Measurements from ENCODE around the gene UNG. TPM values are rescaled to one million over a fixed set of nuclear protein-coding genes. Genes with fewer than 3 reads are reported as not detected.

UNG gene
- polyA plus RNA-seq, 1 donor from 2014 or later, result 38.4 TPM

DNA sequence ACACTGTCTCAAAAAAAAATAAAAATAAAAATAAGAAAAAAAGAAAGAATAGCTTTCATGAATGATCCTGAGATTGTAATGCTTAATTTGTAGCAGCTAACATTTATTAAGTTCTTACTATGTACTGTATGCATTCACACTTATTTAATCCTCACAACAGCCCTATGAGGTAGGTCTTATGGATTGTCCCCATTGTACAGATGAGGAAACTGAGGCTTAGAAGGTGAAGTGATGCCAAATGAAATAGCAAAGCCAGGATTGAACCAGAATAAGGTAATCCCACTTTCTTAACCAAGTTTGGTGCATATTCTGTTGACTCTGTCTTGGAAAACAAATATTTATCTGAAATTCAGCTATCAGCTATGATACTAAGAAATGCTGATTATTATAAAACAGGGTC, 42.9 kb upstream of the UNG start:
- Histone ChIP-seq H3K27me3 (ENCODE audit: insufficient read depth, low read depth, low read length) (no peaks in the 10 kb centered on the region), H3K27ac (ENCODE audit: low read length) (no peak overlapping the region), H3K36me3 (ENCODE audit: insufficient read depth, low read length) (no peaks in the 10 kb centered on the region), H3K4me3 (ENCODE audit: low read length) (no peak overlapping the region), H3F3A (ENCODE audit: insufficient read depth, low read length, poor library complexity, severe bottlenecking) (no peaks in the 10 kb centered on the region), H3K9me2 (ENCODE audit: insufficient read depth, low read length) (no peaks in the 10 kb centered on the region), H2AFZ (ENCODE audit: low read depth, low read length) (no peak overlapping the region), H3K9me3 (ENCODE audit: low read length) (no peaks in the 10 kb centered on the region), H3K79me2 (replicated peaks; ENCODE audit: insufficient read depth, low read length) (peaks cover 22% of the 10 kb centered on the region), H4K20me1 (ENCODE audit: insufficient read depth) (no peaks in the 10 kb centered on the region), H3K4me2 (ENCODE audit: low read length) (no peak overlapping the region), H3K9ac (ENCODE audit: low read length) (no peak overlapping the region)
- TF ChIP-seq SMC3 (conservative IDR thresholded peaks at IDR 0.05; ENCODE audit: poor library complexity) (no peak), EZH2 (IDR thresholded peaks at IDR 0.05; ENCODE audit: borderline replicate concordance, insufficient read depth, low read length, poor library complexity, severe bottlenecking) (no peak), MXI1 (conservative IDR thresholded peaks at IDR 0.05; ENCODE audit: poor library complexity, severe bottlenecking) (no peak), TAF1 (IDR thresholded peaks at IDR 0.05; ENCODE audit: low read depth) (no peak), RAD21 (conservative IDR thresholded peaks at IDR 0.05) (no peak)
- TF ChIP-seq, protein P1, sequence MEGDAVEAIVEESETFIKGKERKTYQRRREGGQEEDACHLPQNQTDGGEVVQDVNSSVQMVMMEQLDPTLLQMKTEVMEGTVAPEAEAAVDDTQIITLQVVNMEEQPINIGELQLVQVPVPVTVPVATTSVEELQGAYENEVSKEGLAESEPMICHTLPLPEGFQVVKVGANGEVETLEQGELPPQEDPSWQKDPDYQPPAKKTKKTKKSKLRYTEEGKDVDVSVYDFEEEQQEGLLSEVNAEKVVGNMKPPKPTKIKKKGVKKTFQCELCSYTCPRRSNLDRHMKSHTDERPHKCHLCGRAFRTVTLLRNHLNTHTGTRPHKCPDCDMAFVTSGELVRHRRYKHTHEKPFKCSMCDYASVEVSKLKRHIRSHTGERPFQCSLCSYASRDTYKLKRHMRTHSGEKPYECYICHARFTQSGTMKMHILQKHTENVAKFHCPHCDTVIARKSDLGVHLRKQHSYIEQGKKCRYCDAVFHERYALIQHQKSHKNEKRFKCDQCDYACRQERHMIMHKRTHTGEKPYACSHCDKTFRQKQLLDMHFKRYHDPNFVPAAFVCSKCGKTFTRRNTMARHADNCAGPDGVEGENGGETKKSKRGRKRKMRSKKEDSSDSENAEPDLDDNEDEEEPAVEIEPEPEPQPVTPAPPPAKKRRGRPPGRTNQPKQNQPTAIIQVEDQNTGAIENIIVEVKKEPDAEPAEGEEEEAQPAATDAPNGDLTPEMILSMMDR (IDR thresholded peaks at IDR 0.05; ENCODE audit: poor library complexity, severe bottlenecking), result no peak
- TF ChIP-seq, protein P2, sequence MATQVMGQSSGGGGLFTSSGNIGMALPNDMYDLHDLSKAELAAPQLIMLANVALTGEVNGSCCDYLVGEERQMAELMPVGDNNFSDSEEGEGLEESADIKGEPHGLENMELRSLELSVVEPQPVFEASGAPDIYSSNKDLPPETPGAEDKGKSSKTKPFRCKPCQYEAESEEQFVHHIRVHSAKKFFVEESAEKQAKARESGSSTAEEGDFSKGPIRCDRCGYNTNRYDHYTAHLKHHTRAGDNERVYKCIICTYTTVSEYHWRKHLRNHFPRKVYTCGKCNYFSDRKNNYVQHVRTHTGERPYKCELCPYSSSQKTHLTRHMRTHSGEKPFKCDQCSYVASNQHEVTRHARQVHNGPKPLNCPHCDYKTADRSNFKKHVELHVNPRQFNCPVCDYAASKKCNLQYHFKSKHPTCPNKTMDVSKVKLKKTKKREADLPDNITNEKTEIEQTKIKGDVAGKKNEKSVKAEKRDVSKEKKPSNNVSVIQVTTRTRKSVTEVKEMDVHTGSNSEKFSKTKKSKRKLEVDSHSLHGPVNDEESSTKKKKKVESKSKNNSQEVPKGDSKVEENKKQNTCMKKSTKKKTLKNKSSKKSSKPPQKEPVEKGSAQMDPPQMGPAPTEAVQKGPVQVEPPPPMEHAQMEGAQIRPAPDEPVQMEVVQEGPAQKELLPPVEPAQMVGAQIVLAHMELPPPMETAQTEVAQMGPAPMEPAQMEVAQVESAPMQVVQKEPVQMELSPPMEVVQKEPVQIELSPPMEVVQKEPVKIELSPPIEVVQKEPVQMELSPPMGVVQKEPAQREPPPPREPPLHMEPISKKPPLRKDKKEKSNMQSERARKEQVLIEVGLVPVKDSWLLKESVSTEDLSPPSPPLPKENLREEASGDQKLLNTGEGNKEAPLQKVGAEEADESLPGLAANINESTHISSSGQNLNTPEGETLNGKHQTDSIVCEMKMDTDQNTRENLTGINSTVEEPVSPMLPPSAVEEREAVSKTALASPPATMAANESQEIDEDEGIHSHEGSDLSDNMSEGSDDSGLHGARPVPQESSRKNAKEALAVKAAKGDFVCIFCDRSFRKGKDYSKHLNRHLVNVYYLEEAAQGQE (IDR thresholded peaks at IDR 0.05; ENCODE audit: borderline replicate concordance), result no peak

DNA sequence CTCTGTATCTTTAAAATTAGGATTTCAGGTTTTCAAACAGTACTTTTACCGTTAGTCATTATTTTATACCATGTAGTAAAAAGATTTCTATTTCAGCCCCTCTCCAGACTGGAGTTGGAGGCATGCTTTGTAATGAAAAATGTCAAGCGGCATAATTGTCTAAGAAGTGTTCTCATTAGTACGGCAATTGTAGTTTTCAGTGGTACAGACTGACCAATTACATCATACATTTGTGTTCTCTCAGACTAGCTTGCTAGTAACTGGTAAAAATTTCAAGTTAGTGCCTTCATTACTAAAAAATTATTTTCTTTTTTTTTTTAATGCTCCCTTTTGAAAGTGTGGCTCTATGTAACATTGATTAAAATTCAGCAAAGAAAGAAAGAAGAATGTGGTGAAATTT, 40.5 kb upstream of the UNG start:
- no peak overlapping the region for H3K4me3 ChIP-seq (ENCODE audit: low read length)
- H3K9ac ChIP-seq (ENCODE audit: low read length), result no peak overlapping the region

More for the DNA sequence above, 40.5 kb upstream of the UNG start:
- Histone ChIP-seq H3K27ac (ENCODE audit: low read length) (no peak overlapping the region), H4K20me1 (ENCODE audit: insufficient read depth) (no peaks in the 10 kb centered on the region), H3K9me2 (ENCODE audit: insufficient read depth, low read length) (no peaks in the 10 kb centered on the region), H3K79me2 (replicated peaks; ENCODE audit: insufficient read depth, low read length) (peaks cover 22% of the 10 kb centered on the region), H2AFZ (ENCODE audit: low read depth, low read length) (no peak overlapping the region), H3K36me3 (ENCODE audit: insufficient read depth, low read length) (no peaks in the 10 kb centered on the region), H3F3A (ENCODE audit: insufficient read depth, low read length, poor library complexity, severe bottlenecking) (no peaks in the 10 kb centered on the region), H3K9me3 (ENCODE audit: low read length) (no peaks in the 10 kb centered on the region), H3K4me2 (ENCODE audit: low read length) (no peak overlapping the region), H3K27me3 (ENCODE audit: insufficient read depth, low read depth, low read length) (no peaks in the 10 kb centered on the region)
- TF ChIP-seq, protein P1 (IDR thresholded peaks at IDR 0.05; ENCODE audit: poor library complexity, severe bottlenecking), result no peak
- TF ChIP-seq EP300 (conservative IDR thresholded peaks at IDR 0.05; ENCODE audit: poor library complexity, severe bottlenecking) (no peak), SMC3 (conservative IDR thresholded peaks at IDR 0.05; ENCODE audit: poor library complexity) (no peak), MXI1 (conservative IDR thresholded peaks at IDR 0.05; ENCODE audit: poor library complexity, severe bottlenecking) (no peak), POLR2AphosphoS5 (IDR thresholded peaks at IDR 0.05) (no peak), EZH2 (IDR thresholded peaks at IDR 0.05; ENCODE audit: borderline replicate concordance, insufficient read depth, low read length, poor library complexity, severe bottlenecking) (no peak), RAD21 (conservative IDR thresholded peaks at IDR 0.05) (no peak), TAF1 (IDR thresholded peaks at IDR 0.05; ENCODE audit: low read depth) (no peak)
- TF ChIP-seq, protein P2 (IDR thresholded peaks at IDR 0.05; ENCODE audit: borderline replicate concordance), result no peak

Measured in neural cell (in vitro differentiated cells).